SIG-M5 treated with dmso at 0.1 percent for 504 hours (cell line): Measurements from ENCODE around the gene RPLP2.
A peak's percentile ranks its signal among the peaks of the same experiment; 100 is the strongest.

Experiments
- DNase-seq: peaks from one replicate; lab custom pipeline; 2025; ENCODE audit not compliant: unreplicated experiment; lab: John Stamatoyannopoulos, UW

RPLP2 gene

DNA sequence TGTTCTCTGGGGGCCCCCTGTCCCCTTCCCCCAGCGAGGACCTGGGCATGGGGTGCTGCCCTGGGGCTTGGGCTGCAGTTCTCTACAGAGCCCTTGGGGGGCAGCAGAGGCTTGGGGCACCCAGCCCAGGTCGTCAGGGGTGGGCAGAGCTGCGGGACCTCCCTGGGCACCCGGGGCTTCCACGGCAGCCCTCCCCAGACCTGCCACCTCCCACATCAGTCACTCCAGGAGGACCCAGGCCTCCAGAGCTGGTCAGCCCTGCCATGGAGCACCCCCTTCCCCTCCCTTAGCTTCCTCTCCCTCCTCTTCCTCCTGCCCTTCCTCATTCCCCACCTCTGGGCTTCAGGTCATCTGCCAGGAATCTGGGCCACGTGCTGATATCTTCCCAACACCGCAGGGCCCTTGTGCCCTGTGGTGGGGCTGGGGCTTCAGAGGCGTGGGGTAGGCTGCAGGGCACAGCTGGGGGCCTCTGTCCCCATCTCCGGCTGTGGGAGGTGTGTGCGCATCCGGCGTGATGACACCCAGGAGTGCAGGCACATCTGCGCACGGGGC lies 38.7 kb downstream of the RPLP2 start:
- DNase-seq, result no peak

DNA sequence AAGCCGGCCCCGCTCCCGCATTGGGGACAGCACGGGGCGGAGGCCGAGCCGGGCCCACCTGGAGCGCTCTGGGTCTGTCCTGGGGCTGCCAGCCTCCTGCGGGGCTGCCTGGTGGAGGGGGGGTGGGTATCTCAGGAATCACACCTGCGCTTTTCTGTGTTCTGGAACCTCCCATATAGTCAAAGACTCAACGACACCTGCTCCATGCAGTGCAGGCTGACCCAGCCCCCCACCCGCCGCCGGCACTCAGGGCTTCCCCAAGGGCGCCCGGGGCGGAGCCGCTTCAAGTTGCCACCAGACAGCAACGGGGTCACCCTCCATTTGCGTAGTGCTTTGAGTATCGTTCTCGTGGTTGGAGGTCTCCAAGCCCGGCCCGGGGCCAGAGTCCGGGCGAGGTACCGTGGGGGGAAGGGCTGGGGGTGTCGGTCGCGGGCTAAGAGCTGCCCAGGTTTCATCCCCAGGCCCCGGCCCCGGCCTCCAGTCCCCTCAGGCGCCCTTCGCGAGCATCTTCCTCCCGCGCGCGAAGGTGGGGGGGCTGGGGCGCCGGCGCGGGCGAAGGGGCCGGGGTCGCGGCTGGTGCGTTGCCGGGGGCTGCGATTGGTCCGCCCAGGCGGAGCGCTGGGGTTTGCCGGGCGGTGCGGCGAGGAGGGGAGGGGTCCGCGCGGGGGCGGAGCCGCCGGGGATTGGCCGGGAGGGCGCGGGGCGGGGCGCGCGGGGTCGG lies 39.5 kb downstream of the RPLP2 start:
- DNase-seq, result no peak

DNA sequence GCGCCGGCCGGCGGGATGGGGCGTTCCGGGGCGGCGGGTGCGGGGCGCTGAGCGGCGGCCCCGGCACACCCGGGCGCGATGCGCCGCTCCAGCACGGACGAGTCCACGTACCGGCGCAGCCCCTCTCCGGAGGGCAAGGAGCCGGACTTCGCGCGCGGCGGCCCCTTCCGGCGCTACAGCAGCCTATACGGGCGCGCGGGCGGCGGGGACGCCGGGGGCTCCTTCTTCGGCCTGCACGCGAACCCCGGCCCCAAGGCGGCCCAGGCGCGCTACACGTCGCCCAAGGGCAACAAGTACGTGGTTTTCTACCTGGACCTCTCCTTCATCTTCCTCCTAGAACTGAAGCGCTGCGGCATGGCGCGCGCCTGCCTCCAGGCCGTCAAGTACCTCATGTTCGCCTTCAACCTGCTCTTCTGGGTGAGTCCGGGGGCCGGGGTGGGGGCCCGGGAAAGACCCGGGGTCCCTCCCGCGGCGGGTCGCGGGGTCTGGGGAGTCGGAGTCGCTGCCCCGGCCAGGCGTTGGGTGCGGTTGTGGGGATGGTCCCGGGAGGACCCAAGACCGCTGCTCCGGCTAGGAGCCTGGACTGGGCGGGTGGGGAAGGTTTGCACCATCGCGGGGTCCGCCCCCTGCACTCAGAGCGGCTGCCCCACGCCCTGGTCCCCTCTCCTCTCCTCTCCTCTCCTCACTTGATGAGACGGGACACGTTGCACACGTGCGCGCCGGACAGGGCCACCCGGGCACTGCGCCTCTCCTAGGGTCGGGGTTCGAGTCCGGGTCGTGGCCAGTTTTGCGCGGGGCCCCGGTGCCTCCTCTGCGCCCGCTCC lies 40.4 kb downstream of the RPLP2 start:
- no peak for DNase-seq

DNA sequence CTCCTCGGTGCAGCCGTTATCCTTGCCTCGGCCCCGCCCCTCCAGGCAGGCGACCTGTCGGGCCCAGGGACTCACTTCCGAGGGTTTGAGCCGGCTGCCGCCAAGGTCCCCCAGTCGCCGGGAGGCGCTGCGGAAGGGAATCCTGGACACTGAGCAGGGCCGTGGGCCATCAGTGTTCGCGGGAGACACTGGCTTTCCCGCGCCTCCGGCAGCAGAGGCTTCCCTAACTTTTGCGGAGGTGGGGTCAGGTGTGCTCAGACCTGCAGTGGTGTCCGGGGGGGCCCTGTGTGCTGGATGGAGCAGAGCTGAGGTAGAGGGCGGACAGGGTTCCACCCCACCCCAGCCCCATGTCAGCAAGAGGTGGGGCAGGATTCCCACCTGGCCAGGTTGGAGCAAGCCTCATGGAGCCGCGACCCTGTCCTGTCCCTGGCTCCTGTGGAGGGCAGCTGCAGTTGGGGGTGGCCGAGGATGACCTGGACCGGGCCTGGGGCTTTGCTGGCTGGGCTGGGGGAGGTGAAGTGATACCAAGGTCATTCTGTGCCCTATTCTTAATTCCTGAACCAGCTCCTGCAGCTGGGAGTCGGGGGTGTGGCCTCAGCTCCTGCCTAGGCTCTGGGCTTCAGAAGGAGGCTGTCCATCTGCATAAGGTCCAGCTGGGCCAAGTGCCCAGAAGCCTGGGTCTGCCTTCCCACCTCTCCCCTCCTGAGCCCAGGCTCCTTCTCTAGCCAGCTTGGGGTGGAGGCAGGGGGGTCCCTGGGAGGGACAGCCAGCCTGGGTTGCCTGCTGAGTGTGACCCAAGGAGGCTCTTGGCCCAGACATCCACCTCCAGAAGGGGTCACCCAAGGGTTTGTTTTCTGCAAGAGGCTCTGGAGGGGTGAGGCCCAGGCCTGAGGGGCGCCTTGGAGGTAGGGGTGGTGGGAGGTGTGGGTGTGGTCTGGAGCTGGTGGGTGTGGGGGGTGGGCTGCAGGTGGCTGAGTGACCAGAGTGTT lies 41.3 kb downstream of the RPLP2 start:
- no peak for DNase-seq

DNA sequence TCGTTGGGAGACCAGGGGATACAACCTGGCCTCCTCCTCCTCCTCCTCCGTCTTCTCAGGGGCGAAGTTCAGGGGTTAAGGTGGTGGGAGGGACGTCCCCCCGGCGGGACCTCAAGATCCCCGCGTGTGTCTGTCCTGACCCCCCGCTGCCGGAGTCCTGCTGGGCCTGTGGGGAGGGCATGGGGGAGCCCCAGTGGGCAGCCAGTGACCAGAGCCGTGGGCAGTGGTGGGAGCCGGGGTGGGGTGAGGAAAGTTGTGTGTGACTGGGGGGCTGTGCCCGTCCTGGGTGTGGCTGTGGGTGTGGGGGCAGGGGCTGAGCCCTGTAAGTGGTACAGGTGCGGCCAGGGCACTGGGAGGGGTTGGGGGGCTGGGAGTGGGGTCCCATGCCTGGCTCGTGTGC lies 43.0 kb downstream of the RPLP2 start:
- DNase-seq, result no peak

DNA sequence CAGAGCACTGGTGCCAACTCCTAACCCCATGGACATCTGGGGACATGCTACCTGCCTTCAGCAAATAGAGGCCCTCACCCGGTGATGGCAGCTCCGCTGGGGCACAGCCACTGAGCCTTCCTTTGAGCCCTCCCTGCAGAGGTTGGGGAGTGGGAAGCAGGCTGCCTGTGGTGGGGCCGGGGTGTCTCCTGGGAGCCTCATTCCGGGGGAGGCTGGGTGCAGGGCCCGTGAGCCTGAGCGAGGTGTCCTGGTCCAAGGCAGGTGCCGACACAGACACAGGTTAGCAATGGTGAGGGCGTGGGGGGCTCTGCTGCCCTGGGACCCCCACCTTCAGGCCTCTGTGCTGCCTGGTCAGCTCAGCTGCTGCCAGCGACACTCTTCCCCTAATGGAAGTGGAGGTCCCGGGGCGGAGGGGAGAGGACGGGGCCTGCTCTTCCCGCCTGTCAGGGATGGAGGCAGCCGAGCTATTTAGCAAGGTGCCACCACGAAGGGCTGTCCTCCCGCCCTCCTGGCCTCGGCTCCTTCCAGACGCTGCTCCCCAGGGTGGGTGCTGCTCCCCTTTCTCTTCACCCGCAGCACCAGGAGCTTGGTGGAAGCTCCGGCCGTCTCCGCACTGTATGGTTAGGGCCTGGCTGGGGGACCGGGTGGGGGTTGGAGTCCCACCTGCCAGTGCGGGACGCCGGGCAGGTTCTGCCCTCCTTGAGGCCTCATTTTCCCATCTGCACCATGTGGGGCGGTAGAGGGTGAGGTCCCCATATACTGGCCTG lies 44.1 kb downstream of the RPLP2 start:
- DNase-seq, result no peak

DNA sequence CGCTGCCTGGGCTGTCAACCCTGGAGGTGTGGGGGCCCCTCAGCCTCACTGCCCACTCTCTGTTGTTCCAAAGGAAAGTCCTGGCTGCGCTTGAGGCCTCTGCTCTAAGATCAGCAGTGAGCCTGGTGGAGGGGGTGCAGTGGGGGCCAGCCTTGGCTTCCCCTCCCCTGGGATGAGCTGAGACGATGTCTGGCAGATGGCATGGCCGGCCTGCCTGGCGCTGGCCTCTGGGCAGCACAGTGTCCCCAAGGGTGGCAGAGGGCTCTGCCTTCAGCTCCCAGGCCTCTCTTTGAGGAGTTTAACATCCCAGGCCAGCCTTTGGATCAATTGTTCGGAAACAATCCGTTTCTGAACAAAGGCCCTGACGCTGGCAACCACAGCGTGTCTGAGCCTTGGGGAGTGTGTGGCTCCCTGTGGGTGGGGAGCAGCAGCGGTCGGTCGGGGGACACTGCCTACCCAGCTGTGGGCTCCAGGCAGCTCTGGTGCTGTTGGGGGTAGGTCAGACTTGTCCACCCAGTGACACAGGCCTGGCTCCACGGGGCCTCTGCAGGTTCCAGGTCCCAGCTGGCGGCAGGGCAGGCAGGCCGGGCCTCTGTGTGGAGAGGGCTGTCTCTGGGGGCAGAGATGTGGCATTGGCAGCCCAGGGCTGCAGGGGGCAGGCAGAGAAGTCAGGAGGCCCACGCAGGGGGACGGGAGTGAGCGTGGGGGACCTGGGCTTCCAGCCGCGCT lies 45.0 kb downstream of the RPLP2 start:
- DNase-seq, result no peak

DNA sequence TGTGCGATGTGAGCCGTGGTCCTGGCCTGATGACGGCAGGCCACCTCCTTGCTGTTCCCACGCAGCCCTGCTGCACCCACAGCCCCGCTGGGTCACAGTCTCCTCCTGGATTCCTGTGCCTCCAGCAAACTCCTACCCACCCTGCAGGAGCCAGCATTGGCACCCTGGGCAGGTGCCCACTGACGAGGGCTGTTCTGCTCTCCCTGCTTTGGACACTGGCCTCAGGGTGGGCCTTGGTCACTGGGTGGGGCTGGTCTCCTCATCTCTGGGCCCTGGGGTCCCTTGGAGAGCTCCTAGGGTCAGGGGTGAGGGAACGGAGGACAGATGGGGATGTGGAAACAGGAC lies 45.5 kb downstream of the RPLP2 start:
- no peak for DNase-seq

DNA sequence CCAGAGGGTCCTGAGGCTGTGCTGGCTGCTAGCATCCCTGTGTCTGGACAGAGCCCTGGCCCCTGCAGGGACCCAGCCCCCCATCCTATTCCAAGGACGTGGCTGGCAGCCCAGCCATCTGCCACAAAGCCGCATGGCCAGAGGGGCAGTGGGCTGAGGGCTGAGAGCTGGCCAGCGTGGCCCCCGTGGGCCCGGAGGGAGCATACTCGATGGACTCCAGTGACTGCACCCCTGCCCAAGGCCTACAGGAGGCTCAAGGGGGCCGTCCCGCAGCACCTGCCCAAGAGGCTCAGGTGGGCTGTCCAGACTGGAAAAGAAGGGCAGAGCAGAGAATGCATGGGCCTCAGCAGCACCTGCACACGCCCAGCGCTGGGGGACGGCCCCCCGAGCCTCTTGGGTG lies 46.0 kb downstream of the RPLP2 start:
- DNase-seq, result no peak

DNA sequence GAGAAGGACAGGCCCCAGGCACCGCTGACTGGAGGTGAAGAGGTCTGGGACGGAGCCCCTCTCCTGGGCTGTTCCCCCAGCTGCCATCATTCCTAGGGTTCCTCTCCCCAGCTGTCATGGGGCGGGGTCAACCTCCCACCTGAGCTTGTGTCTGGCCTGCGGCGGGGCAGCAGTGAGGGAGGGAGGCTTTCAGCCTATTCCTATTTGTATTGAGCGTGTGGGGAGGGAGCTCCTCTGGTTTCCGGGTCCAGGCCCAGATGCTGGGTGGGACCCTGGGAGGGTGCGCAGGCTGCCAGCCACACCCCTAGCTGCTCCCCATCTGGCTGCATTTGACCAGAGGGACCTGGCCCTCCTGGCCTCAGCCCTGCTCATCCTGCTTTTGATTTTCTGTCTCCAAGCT lies 46.6 kb downstream of the RPLP2 start:
- DNase-seq, result no peak

DNA sequence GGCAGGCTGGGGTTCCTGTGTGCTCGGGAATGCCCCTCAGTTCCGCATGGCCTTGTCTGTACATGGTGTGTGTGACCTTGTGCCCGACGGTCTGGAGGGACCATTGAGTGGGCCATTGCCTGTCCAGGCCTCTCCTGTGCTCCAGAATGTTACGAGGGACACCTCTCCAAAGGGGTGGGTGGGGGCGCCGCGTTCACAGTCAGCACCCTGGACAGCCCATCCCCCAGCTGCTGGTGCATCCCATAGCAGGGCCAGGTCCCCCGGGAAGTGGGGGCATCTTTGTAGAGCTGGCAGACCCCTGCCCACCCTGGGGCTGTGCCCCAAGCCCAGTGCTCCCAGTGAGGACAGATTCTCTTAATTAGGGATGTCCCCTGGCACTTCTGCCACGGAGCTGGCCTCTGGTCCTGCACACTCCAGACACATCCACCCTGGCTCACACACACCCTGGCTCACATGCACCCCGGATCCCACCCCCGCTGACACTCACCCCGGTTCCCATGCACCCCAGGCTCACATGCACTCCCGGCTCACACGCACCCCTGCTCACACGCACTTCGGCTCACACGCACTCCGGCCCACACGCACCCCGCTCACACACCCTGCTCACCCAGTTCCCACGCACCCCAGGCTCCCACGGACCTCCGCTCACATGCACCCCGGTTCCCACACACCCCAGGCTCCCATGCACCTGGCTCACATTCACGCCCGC lies 48.4 kb downstream of the RPLP2 start:
- DNase-seq, result no peak

DNA sequence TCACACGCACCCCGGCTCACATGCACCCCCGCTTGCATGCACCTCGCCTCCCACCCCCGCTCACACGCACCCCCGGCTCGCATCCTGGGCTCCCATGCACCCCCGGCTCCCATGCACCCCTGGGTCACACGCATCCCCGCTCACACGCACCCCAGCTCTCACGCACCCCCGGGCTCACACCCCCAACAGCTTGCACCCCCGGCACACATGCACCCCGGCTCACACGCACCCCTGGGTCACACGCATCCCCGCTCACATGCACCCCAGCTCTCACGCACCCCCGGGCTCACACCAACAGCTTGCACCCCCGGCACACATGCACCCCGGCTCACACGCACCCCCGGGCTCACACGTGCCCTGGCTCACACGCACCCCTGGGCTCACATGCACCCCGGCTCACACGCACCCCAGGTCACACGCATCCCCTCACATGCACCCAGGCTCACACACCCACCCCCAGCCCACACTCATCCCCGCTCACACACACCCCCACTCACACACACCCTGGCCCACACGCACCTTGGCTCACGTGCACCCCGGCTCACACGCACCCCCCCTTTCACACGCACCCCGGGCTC lies 49.1 kb downstream of the RPLP2 start:
- no peak for DNase-seq

DNA sequence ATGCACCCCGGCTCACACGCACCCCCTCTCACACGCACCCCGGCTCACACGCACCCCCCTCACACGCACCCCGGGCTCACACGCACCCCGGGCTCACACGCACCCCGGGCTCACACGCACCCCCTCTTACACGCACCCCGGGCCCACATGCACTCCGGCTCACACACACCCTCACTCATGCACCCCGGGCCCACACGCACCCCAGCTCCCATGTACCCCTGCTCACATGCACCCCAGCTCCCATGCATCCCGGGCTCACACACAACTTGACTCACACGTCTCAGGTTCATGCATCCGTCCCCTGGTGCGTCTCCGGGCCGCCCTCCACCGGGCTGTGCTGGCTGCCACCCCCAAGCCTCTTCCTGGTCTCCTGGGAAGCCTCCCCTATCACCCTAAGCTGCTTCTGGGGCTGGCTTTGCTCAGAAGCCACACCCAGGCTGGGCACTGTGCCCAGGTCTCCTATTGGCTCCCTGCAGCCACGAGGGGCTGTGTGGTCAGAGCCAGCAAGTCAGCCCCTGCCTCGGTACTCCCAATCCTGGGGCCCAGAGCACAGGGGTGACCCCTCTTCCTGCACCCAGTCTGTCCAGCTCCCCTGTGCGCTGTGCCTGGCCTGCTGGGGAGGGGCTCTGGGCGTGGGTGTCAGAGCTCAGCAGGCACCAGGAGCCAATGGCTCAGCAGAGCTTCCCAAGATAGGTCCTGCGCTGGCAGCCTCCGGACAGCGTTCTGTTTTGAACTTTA lies 49.8 kb downstream of the RPLP2 start:
- DNase-seq, result peak; percentile 48

DNA sequence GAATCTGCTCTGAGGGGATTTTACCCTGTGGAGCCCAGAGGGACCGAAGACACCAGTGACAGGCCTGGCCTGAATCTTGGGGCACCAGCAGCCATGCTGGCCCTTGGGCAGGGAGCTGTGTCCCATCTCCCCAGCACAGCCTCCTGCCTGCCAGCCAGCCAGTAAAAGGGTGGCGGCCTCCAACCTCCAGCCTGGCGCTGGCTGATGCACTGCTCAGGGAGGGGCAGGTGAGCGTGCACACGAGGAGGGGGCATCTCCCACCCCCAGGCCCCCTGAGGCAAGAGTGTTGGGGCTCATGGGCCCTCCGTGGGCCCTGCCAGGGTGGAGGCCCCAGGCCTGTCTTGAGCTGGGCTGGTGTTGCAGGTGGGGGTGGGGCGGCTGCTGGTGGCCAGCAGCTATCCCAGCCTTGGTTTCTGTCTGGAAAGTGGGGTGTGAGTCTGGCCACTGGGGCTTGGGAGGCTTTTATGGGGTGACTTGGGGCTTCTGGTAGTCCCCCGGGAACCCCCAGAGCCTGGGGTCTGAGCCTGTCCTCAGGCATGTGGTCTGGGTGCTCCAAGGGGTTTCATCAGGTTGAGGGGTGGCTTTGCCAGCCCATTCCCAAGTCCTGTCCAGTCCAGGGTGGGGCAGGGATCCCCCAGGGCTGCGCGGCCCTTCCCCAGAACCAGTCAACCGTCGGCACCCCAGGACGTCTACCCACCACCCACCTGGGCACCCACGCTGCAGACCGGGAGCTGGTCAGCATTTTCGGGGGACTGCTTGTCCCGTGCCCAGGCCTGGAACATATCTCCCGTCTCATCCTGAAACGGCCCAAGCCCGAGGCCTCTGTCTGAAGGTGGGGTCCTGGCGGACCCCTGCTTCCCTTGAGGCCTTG lies 50.7 kb downstream of the RPLP2 start:
- DNase-seq, result no peak

DNA sequence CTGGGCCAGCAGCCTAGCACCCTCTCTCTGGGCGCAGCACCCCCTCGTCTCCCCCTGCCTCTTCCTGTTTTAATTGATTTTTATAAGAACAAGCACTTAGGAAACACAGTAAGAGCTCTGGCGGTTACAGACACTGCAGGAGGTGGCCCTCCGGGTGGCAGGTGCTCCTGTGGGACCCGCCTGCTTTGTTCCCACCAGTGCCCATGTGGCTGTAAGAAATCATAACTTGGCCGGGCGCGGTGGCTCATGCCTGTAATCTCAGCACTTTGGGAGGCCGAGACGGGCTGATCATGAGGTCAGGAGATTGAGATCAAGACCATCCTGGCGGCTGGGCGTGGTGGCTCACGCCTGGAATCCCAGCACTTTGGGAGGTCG lies 51.3 kb downstream of the RPLP2 start:
- DNase-seq, result no peak

DNA sequence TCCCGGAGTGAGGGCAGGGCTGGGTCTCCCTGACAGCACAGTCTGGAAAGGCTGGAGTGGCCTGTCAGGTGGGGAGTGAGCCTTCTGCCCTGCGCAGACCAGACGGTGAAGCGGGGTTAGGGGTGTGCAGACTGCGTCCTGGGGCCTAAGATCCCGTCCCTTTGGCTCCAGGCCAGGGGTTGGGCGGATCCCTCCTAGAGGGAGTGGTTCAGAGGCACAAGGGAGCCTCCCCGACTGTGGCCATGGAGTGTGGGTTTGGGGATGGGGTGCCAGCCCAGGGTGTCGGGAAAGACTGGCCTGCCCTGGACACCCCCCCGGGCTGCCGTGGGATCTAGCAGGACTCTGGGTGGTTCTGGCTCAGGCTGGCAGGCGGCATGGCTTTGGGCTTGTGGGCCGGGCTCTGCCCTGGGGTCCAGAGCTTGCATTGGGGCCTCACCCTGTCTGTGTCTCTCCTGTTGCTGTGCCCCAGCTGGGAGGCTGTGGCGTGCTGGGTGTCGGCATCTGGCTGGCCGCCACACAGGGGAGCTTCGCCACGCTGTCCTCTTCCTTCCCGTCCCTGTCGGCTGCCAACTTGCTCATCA lies 52.4 kb downstream of the RPLP2 start:
- no peak for DNase-seq
